GM19452 (cell line): ENCODE data around the gene C1QTNF7.

ENCODE experiments used
- ATAC-seq: cut with Tn5 transposase; IDR thresholded peaks from one replicate; pipeline ENCODE4 v1.9.1; 2021; ENCODE audit not compliant: unreplicated experiment

The C1QTNF7 gene

DNA sequence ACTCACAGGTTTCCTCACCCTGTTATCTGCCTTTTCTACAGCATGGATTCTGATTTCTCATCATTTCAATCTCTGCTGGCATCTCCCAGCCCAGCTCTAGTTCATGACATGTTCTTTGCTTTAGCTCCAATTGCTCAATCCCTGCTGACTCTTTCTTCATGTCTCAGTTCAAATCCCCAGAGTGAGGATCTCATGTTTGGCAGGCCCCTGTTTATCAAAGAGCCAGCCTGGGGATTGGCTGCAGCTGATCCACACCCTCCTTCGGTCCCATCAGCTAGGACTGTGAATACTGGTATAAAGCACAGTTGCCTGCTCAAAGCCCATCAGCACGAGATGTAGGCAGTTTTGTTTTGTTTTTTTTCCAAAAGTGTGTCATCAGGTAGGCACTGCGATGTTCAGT, 27.5 kb downstream of the C1QTNF7 start:
- ATAC-seq, result no peak

DNA sequence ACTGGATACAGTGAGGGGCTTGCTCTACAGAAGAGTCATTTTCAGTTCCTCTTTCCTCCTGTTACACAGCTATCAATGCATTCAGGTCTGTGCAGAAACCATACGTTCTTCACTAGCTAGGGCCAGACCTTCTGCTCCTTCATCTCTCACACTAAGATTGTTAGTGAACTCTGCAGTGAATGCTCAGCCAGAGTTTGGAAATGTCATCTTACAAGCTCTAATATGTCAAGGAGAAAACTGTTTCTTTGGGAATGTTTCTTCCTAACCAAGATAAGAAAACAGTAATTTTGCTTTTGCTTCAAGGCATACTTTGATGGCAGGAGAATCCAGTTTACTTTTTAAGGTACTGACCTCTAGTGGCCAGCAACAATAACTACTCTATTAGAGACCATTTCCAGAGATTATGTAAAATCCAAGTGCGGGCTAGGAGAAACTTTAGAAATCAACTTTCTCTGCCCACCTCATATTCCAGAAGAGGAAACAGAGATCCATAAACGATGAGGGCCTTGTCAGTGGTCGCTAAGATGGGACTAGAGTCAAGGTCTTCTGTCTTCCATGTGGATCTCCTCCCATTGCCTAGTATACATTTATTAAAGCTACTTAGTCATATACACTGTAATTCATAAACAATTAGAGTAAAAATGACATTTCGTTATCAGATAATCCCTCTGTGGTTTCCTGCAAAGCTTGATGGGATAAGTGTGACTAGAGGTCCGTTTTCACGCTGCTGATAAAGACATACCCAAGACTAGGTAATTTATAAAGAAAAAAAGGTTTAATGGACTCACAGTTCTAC, 29.8 kb downstream of the C1QTNF7 start:
- peak; percentile 97 for ATAC-seq

DNA sequence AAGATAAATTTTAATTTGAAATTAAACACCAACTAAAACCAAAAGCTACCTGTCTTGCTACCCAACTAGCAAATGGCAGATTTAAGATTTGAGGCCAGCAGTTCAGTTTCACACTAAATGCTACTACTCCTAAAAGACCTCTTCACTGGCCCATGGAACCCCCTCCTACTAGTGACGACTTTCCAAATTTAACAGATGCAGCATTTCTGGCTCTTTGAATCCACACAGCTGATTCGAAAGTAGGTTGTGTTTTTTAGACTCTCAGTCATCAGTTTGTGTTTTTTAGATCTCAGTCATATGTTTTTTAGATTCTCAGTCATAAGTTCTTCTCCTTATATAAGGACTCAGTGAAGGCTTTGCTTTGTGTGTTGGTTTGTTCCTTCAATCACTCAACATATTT, 30.8 kb downstream of the C1QTNF7 start:
- no peak for ATAC-seq

DNA sequence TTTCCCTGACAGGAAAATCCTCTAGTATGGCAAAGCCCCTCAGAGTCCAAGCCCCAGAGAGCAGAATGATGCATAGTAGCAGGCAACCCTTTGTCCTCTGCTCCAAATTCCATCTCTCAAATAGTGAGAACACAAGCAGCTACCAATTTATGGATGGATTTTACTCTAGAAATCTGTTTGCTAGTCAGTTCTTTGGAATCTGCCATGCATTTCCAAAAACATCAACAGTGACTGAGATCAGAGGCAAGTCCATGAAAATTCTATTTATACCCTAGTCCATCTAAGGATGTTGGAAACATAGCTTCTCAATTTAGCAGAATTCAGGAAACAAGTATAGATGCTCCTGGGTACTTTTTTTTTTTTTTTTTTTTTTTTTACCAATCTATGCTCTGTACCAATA, 31.9 kb downstream of the C1QTNF7 start:
- no peak for ATAC-seq

DNA sequence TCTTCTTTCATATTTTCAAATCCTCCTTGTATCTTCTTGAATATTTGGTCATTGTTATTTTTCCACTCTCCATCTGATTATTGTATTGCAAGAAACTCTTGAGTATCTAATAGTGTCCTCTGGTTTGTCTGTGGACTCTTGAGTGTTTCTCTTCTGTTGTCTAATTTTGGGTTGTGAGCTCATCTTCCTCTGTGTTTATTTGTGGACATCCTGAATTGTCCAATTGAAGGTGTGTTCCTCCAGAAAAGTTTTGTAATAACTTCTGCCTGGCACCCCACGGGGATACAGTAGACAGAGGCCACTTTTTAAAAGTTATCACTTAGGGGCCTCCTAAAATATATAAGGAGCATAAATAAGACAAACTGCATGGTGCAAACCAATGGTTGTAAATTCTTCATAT, 38.8 kb downstream of the C1QTNF7 start:
- ATAC-seq, result no peak

DNA sequence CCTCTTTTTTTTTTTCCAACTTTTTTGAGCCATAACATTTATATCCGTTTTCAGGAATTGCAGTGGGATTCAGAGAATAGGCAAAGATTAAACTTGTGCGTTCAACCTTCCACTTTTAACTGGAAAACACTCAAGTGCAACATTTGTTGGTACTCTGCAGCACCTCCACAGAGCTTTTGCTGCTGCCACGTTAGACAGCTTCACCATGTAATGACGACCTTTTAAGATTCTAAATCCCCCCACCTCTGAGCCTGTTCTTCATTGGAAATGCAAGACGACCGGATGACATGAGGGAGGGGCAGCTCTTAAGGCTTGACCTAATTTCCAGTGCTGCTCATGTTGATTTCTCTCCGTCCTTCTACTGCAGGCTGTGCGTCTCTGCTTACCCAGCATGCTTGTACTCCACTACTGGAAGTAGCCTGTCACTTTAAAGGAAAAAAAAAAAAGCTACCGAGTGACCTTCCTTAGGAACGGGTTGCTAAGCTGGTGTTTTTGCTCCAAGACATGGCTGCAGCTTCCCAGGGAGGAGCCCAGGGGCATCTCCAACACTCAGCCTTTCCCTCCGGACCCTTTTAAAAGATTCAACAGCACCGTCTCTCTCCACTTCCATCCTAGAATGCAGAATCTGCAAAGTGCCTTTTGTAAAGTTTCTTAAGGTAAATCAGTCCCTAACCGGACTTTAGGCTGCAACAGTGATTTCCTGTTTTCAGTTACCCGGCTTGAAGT, 41.7 kb downstream of the C1QTNF7 start, which contains the start of gene CC2D2A:
Gene CC2D2A, plus strand, starts transcription at position 481 of the 726 bp plus-strand sequence. CDS start 6,051 bp downstream, outside the sequence.
- no peak for ATAC-seq

DNA sequence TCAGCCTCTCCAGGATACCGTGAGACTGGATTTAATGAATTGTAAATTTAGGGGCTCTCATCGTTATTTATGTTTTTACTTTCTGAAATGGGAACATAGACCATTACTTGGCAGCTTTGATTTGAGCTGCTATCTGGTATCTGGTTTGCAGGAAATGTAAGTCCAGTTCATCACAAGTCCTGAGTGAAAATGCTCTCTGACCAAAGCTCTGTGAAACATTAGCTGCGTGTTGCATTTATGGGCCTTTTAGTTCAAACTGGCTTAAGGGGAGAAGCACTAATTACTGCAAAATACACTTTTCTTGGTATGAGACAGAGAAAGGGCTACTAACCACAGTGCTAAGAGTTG, 42.3 kb downstream of the C1QTNF7 start:
- no peak for ATAC-seq

DNA sequence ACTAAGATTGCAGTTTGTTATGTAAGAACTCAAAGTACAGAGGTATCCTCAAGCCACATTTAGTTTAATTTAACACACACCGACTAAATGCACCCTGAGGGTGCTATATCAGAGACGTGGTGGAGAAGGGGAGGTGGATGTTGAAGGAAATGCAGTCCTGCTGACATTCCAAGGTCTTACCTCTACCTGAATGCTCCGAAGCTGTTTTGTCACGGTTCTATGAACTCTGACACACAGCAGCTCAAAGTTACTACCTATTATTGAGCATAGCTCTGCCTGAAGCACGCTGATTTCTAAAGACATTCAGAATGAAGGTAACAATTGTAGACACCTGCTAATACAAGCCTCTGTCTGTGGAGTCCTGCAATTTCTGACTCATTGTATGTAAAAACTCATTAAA, 48.6 kb downstream of the C1QTNF7 start:
- ATAC-seq, result no peak

DNA sequence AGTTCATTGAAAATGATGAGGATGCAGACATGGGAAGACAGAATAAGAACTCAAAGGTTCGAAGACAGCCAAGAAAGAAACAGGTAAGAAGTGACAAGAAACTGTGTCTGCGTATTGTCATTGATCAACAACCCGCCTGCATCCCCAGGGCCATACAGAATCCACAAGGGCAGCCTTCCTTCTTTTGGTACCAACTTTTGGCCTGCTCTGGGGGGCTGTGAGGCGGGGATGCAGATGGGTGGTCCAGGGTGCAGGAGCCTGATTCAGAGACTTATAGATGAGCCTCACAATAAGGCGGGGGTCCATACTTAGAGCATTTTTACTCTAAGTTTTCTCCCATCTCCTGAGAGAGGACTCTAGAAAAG, 50.9 kb downstream of the C1QTNF7 start:
- no peak for ATAC-seq

DNA sequence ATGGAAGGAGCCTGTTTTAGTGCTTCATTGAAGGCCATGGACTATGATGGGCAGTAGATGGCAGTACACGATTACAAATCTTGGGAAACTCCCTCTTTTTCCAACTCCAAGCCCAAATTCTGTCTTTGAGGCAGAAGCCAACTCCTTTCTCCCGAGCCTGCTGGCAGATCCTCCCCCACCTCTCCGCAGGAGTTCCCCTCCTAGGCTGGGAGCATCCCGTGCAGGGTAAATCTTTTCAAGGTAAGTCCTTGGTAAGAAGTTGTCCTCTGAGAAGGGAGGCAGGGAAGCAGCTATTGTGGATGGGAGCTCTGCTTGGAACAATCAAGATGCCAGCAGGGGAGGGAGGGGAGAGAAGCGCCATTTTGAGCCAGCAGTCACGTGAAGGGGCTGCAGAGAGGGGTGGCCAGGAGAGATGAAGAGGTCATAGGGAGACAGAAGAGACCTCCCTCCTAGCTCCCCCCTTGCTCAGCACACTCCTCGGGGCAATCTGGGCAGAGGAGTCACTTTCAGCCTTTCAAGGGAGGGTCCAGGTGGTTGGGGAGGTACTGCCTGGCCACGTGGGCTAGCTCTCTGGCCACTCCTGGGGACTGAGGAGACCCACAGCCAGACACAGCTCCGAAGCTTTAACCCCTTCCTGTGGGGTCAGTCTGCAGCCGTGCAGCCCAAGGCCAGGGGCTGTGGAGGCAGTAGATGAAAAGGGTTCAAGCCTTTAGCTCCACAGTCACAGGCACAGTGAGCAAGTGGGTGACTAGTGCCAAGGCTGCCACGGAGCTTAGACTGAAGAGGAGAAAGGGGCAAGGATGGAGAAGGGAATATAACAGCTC, 51.5 kb downstream of the C1QTNF7 start:
- no peak for ATAC-seq

DNA sequence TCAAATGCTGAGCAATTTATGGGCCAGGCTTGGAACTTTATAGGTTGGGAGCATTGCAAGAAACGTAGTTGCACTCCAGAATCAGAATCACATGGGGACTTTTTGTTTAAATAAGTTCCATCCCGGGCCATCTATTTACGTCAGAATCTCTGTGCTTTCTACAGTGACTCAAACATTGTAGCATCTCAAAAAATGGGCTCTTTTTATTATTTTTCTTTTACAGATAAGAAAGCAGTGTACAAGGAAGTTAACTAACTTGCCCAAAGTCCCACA, 52.0 kb downstream of the C1QTNF7 start:
- ATAC-seq, result no peak

DNA sequence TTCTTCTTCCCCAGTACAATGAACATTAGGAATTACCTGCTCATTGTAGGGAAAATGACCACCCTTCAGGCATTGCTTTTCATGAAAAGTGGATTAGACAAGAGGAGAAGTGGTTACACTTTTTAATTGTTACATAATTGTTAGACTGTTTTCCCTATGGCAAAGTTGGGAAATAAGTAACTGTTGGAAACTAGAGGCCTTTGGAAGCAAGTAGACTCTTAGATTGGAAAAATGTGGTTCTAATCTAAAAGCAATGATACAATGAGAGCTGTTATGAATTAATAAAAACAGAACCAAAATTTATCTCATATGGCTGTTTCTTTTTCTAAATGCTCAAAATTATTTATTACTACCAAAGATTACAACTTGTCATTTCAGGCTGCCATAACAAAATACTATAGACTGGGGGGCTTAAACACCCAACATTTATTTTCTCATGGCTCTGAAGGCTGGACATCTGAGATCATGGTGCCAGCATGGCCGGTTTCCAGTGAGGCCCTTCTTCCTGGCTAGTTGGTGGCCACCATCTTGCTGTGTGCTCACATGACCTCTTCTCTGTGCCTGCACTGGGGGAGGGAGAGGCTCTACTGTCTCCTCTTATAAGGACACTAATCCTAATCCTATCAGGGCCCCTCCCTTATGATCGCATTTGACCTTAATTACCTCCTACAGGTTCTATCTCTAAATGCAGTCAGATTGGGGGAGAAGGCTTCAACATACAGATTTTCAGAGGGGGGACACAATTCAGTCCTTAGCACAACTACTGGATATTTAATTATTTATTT, 54.3 kb downstream of the C1QTNF7 start:
- ATAC-seq, result no peak

DNA sequence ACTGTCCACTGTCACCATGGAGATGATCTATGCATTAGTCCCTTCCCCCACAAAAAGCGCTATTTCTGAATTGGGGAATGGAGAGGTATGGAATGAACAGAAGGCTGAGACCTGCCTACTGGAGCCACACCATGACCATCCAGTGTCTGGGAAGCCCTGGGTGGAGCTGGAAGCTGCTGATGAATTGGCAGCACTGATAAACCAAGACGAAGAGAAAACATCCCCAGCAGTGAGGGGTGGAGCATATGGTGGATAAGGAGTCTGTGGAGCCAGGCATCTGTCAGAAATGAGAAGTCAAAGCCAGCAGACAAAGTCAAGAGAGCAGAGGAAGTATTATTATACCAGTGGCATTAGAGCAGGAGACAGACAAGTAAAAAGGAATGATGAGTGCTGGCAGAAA, 55.0 kb downstream of the C1QTNF7 start:
- no peak for ATAC-seq

DNA sequence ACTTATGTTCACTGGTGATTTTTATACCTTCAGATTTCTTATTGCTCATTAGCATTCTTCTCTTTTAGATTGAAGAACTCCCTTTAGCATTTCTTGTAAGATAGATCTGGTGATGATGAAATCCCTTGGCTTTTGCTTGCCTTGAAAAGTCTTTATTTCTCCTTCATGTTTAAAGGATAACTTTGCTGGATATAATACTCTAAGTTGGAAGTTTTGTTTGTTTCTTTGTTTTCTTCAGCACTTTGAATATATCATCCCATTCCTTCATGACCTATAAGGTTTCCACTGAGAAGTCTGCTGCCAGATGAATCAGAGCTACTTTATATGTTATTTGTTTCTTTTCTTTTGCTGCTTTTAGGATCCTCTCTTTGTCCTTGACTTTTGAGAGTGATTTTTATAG, 60.3 kb downstream of the C1QTNF7 start:
- no peak for ATAC-seq

DNA sequence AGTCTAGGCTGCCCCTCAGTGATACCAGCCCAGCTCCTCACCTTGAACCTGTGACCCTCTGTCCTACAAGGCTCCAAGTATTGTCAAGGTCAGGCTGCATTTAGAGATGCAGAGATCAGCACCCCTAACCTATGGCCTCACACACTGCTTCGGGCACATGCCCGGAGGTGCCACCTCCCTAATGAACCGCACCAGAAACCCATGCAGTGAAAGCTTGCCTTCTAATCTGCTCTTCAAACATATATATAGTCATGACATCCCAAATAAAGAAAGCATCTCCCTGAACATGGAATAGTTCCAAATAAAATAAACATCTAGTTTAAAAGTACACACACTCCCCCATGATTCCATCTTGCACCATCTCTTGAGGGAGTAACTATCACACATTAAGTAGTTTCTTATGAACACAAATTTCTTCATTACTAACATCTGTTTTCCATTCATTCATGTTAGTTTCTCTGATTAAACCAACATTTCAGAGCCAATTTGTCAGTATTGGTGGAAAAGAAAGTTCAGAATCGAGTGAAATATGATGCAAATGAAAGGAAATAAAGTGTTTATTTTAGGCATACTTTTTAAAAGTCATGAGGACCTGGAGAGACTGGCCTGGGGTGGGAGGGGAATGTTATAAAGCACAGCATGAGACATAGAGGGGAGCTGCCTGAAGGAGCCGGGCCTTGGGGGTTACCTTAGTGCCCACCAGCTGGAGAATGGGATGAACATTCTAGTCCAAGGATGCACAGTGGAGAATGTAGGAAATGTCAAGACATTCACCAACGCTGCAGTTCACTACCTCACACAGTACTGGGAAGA, 61.0 kb downstream of the C1QTNF7 start:
- no peak for ATAC-seq

DNA sequence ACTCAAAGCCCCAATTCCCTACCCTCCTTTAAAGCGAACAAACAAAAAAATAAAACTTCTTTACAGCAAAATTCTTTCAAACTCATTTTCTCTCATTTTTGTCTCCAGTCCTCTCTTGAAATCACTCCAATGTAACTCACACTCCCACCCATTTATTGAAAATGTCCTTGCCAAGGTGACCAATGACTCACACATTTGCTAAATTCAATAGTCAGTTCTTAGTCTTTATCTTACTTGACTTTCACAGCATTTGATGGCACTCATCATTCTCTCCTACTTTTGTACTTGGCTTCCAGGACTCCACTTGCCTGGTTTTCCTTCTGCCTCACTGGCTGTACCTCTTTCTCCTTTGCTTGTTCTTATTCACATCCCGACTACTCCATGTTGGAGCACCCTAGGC, 61.7 kb downstream of the C1QTNF7 start:
- ATAC-seq, result no peak

DNA sequence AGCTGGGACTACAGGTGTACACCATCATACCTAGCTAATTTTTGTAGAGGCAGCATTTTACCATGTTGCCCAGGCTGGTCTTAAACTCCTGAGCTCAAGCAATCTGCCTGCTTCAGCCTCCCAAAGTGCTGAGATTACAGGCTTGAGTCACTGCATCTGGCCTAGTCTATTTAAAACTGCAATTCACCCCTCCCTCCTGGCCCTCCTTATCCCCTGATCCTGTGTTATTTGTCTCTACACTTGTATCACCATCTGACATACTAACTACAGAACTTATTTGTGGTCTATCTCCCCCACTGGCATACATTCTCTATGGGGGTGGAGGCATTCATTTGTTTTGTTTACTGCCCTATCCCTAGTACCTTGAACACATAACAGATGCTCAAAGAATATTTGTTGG, 65.6 kb downstream of the C1QTNF7 start:
- ATAC-seq, result no peak

DNA sequence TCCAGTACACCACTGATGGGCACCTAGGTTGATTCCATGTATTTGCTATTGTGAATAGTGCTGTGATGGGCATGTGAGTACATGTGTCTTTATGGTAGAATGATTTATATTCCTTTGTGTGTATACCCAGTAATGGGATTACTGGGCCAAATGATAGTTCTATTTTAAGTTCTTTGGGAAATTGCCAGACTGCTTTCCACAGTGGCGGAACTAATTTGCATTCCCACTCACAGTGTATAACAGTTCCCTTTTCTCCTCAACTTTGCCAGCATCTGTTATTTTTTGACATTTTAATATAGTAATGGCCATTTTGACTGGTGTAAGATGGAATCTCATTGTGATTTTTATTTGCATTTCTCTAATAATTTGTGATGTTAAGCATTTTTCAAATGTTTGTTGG, 67.8 kb downstream of the C1QTNF7 start:
- ATAC-seq, result no peak
